Stimulated activated naive B cell treated with anti-CD40 and anti-IgM and Interleukin-4, amounts not matched to agents 10 μg/mL and 1 μg/mL and 100 μg/mL, for 72 hours (primary cell): ENCODE measurements around the gene SLC25A23.

Experiments
- ATAC-seq, 2 donors: fragments of 150-1000 bp; cut with Tn5 transposase; replicated peaks; 2 replicates each; pipeline ENCODE4 v1.10.0; 2021; ENCODE audit warnings: moderate library complexity in 1 of 2
- DNase-seq: peaks from one replicate; pipeline ENCODE4 v3.0.0; 2021
- H3K27ac Mint-ChIP-seq: one replicate; pipeline ENCODE4 v1.8.0; 2022; ENCODE audit warnings: mild to moderate bottlenecking, mixed read lengths
- H3K27me3 Mint-ChIP-seq, 2 donors: one replicate each; pipeline ENCODE4 v1.8.0; 2022; ENCODE audit warnings: mixed read lengths in 2 of 2
- H3K36me3 Mint-ChIP-seq, 2 donors: one replicate each; pipeline ENCODE4 v1.8.0; 2022; ENCODE audit warnings: mixed read lengths in 2 of 2, mild to moderate bottlenecking in 1 of 2
- H3K4me1 Mint-ChIP-seq, 2 donors: one replicate each; pipeline ENCODE4 v1.8.0; 2022; ENCODE audit warnings: mixed read lengths in 2 of 2, mild to moderate bottlenecking in 1 of 2
- H3K4me3 Mint-ChIP-seq, 2 donors: one replicate each; pipeline ENCODE4 v1.8.0; 2022; ENCODE audit warnings: mild to moderate bottlenecking in 2 of 2, mixed read lengths in 2 of 2, moderate library complexity in 1 of 2
- H3K9me3 Mint-ChIP-seq, 2 donors: one replicate each; pipeline ENCODE4 v1.8.0; 2022; ENCODE audit warnings: mixed read lengths in 2 of 2, mild to moderate bottlenecking in 1 of 2

The SLC25A23 gene

GRCh38 chr19:6453951-6454565 lies 5.5 kb downstream of the SLC25A23 start:
- peaks cover 18% of the 10 kb centered on the region in 2 donors for H3K4me1 Mint-ChIP-seq
- ATAC-seq, result no peak
- H3K9me3 Mint-ChIP-seq, result peaks cover 0 to 7% of the 10 kb centered on the region in 2 donors
- no peak overlapping the region for H3K27ac Mint-ChIP-seq
- peaks cover 0 to 4% of the 10 kb centered on the region in 2 donors for H3K27me3 Mint-ChIP-seq
- H3K36me3 Mint-ChIP-seq, result peaks cover 23 to 44% of the 10 kb centered on the region in 2 donors
- no peak for DNase-seq
- no peak overlapping the region for H3K4me3 Mint-ChIP-seq

GRCh38 chr19:6452899-6453298 lies 6.7 kb downstream of the SLC25A23 start:
- Mint-ChIP-seq H3K4me3 (no peak overlapping the region), H3K27ac (no peak overlapping the region), H3K9me3 (peaks cover 0 to 7% of the 10 kb centered on the region in 2 donors), H3K36me3 (peaks cover 23 to 44% of the 10 kb centered on the region in 2 donors), H3K27me3 (no peaks in the 10 kb centered on the region), H3K4me1 (peaks cover 7% of the 10 kb centered on the region in 2 donors)
- ATAC-seq (no peak), DNase-seq (no peak)

GRCh38 chr19:6452223-6452614 lies 7.4 kb downstream of the SLC25A23 start:
- ATAC-seq, result no peak
- Mint-ChIP-seq H3K27ac (no peak overlapping the region), H3K36me3 (peaks cover 23 to 44% of the 10 kb centered on the region in 2 donors)

GRCh38 chr19:6451583-6452222 lies 7.9 kb downstream of the SLC25A23 start:
- peaks cover 23 to 46% of the 10 kb centered on the region in 2 donors for H3K36me3 Mint-ChIP-seq
- H3K4me1 Mint-ChIP-seq, result peaks cover 0 to 5% of the 10 kb centered on the region in 2 donors
- ATAC-seq, result peak; percentile 53 to 57

More at GRCh38 chr19:6452223-6452614, 7.4 kb downstream of the SLC25A23 start:
- peaks cover 0 to 7% of the 10 kb centered on the region in 2 donors for H3K9me3 Mint-ChIP-seq
- peaks cover under 1 to 5% of the 10 kb centered on the region in 2 donors for H3K4me1 Mint-ChIP-seq
- H3K4me3 Mint-ChIP-seq, result no peak overlapping the region
- DNase-seq, result no peak
- no peaks in the 10 kb centered on the region for H3K27me3 Mint-ChIP-seq

GRCh38 chr19:6450166-6450565 lies 9.4 kb downstream of the SLC25A23 start:
- ATAC-seq, result no peak
- DNase-seq, result no peak
- no peaks in the 10 kb centered on the region for H3K27me3 Mint-ChIP-seq
- H3K36me3 Mint-ChIP-seq, result peaks cover 21 to 50% of the 10 kb centered on the region in 2 donors
- peaks cover 0 to 7% of the 10 kb centered on the region in 2 donors for H3K9me3 Mint-ChIP-seq
- peaks cover 0 to 5% of the 10 kb centered on the region in 2 donors for H3K4me1 Mint-ChIP-seq
- H3K27ac Mint-ChIP-seq, result no peak overlapping the region
- no peak overlapping the region for H3K4me3 Mint-ChIP-seq

More at GRCh38 chr19:6451583-6452222, 7.9 kb downstream of the SLC25A23 start:
- peaks cover 0 to 7% of the 10 kb centered on the region in 2 donors for H3K9me3 Mint-ChIP-seq
- H3K27me3 Mint-ChIP-seq, result no peaks in the 10 kb centered on the region
- no peak overlapping the region for H3K4me3 Mint-ChIP-seq
- H3K27ac Mint-ChIP-seq, result no peak overlapping the region
- DNase-seq, result no peak

GRCh38 chr19:6448045-6448444 lies 11.5 kb downstream of the SLC25A23 start:
- H3K4me3 Mint-ChIP-seq, result no peak overlapping the region
- no peaks in the 10 kb centered on the region for H3K27me3 Mint-ChIP-seq
- no peak overlapping the region for H3K27ac Mint-ChIP-seq
- DNase-seq (no peak), ATAC-seq (no peak)
- no peaks in the 10 kb centered on the region for H3K9me3 Mint-ChIP-seq
- H3K4me1 Mint-ChIP-seq, result peaks cover 0 to 5% of the 10 kb centered on the region in 2 donors
- H3K36me3 Mint-ChIP-seq, result peaks cover 10 to 32% of the 10 kb centered on the region in 2 donors

GRCh38 chr19:6446452-6446851 lies 13.1 kb downstream of the SLC25A23 start:
- DNase-seq, result no peak
- no peak for ATAC-seq
- Mint-ChIP-seq H3K9me3 (no peaks in the 10 kb centered on the region), H3K4me3 (no peak overlapping the region), H3K4me1 (peaks cover 0 to 2% of the 10 kb centered on the region in 2 donors), H3K27me3 (no peaks in the 10 kb centered on the region), H3K36me3 (peaks cover 10 to 26% of the 10 kb centered on the region in 2 donors), H3K27ac (no peak overlapping the region)

- H3K27me3 Mint-ChIP-seq, result no peaks in the 10 kb centered on the region
- ATAC-seq, result no peak
- H3K36me3 Mint-ChIP-seq, result peaks cover 9 to 26% of the 10 kb centered on the region in 2 donors
- H3K4me3 Mint-ChIP-seq, result no peak overlapping the region
- no peaks in the 10 kb centered on the region for H3K9me3 Mint-ChIP-seq
- H3K4me1 Mint-ChIP-seq, result no peaks in the 10 kb centered on the region
- no peak overlapping the region for H3K27ac Mint-ChIP-seq
- no peak for DNase-seq
Observed at GRCh38 chr19:6443986-6444385, 15.6 kb downstream of the SLC25A23 start.

- no peaks in the 10 kb centered on the region for H3K9me3 Mint-ChIP-seq
- peaks cover 9 to 26% of the 10 kb centered on the region in 2 donors for H3K36me3 Mint-ChIP-seq
- DNase-seq (no peak), ATAC-seq (no peak)
- no peak overlapping the region for H3K4me3 Mint-ChIP-seq
- no peak overlapping the region for H3K27ac Mint-ChIP-seq
- H3K27me3 Mint-ChIP-seq, result peaks cover 0 to 4% of the 10 kb centered on the region in 2 donors
- H3K4me1 Mint-ChIP-seq, result no peaks in the 10 kb centered on the region
Observed at GRCh38 chr19:6442087-6442688, 17.4 kb downstream of the SLC25A23 start.

- Mint-ChIP-seq H3K9me3 (no peaks in the 10 kb centered on the region), H3K27ac (no peak overlapping the region), H3K4me1 (no peaks in the 10 kb centered on the region), H3K36me3 (peaks cover 5 to 17% of the 10 kb centered on the region in 2 donors), H3K4me3 (no peak overlapping the region), H3K27me3 (peaks cover 0 to 4% of the 10 kb centered on the region in 2 donors)
- ATAC-seq, result no peak
- no peak for DNase-seq
Observed at GRCh38 chr19:6440905-6441304, 18.7 kb downstream of the SLC25A23 start.

- Mint-ChIP-seq H3K9me3 (no peaks in the 10 kb centered on the region), H3K27ac (no peak overlapping the region), H3K4me3 (no peak overlapping the region), H3K4me1 (no peaks in the 10 kb centered on the region), H3K36me3 (peaks cover 0 to 8% of the 10 kb centered on the region in 2 donors), H3K27me3 (peaks cover 0 to 4% of the 10 kb centered on the region in 2 donors)
- DNase-seq, result no peak
- no peak for ATAC-seq
Observed at GRCh38 chr19:6439743-6440142, 19.8 kb downstream of the SLC25A23 start.

- H3K4me3 Mint-ChIP-seq, result no peak within 1 kb of the TSS
- peaks cover 0 to 2% of the 10 kb centered on the region in 2 donors for H3K36me3 Mint-ChIP-seq
- H3K27ac Mint-ChIP-seq, result no peak within 1 kb of the TSS
- H3K4me1 Mint-ChIP-seq, result peaks cover 0 to 7% of the 10 kb centered on the region in 2 donors
- H3K27me3 Mint-ChIP-seq, result peaks cover 0 to 4% of the 10 kb centered on the region in 2 donors
- H3K9me3 Mint-ChIP-seq, result peaks cover 0 to 3% of the 10 kb centered on the region in 2 donors
- DNase-seq (no peak), ATAC-seq (no peak)
Observed at GRCh38 chr19:6433663-6434062, 25.9 kb downstream of the SLC25A23 start, which contains the start of gene SLC25A41. Gene SLC25A41 (minus strand): TSS chr19:6433763. CDS start chr19:6433693, 70 bp downstream.

GRCh38 chr19:6433165-6433564 lies 26.4 kb downstream of the SLC25A23 start:
- H3K36me3 Mint-ChIP-seq, result peaks cover 0 to 2% of the 10 kb centered on the region in 2 donors
- no peak for ATAC-seq
- no peak overlapping the region for H3K27ac Mint-ChIP-seq
- no peak overlapping the region for H3K4me3 Mint-ChIP-seq
- DNase-seq, result no peak
- peaks cover 0 to 7% of the 10 kb centered on the region in 2 donors for H3K4me1 Mint-ChIP-seq
- H3K9me3 Mint-ChIP-seq, result peaks cover 0 to 3% of the 10 kb centered on the region in 2 donors
- H3K27me3 Mint-ChIP-seq, result peaks cover 0 to 2% of the 10 kb centered on the region in 2 donors

GRCh38 chr19:6431891-6432290 lies 27.7 kb downstream of the SLC25A23 start:
- H3K4me1 Mint-ChIP-seq, result peaks cover 0 to 7% of the 10 kb centered on the region in 2 donors

More at GRCh38 chr19:6431891-6432290, 27.7 kb downstream of the SLC25A23 start:
- ATAC-seq (no peak), DNase-seq (no peak)
- H3K27me3 Mint-ChIP-seq, result no peaks in the 10 kb centered on the region
- peaks cover 0 to 3% of the 10 kb centered on the region in 2 donors for H3K9me3 Mint-ChIP-seq
- H3K36me3 Mint-ChIP-seq, result peaks cover 0 to 2% of the 10 kb centered on the region in 2 donors
- H3K27ac Mint-ChIP-seq, result no peak overlapping the region
- no peak overlapping the region for H3K4me3 Mint-ChIP-seq
